Lung (tissue), 12 donors: ENCODE data around the gene GINS3. TPM values are rescaled to one million over a fixed set of nuclear protein-coding genes. Genes with fewer than 3 reads are reported as not detected.

Source experiments
- ATAC-seq: fragments of 200-7000 bp; cut with Tn5 transposase; one replicate; pipeline ENCODE4 v1.9.1; 2020; ENCODE audit warnings: moderate number of reproducible peaks; ENCODE audit not compliant: insufficient read depth, low FRiP score
- DNase-seq, 3 donors: peaks; one replicate each; pipeline ENCODE4 v3.0.0-alpha.2; 2013 to 2017
- H3K27ac ChIP-seq, 2 donors: one replicate each; pipeline ENCODE4 v1.5.1; 2013; ENCODE audit warnings: mild to moderate bottlenecking in 2 of 2, moderate library complexity in 2 of 2, control low read depth in 1 of 2, inconsistent platforms in 1 of 2, low read depth in 1 of 2, low read length in 1 of 2
- H3K27me3 ChIP-seq, 3 donors: one replicate each; pipeline ENCODE4 v1.5.1; 2013; ENCODE audit warnings: low read length in 2 of 3; ENCODE audit not compliant: control insufficient read depth in 3 of 3, insufficient read depth in 3 of 3
- H3K36me3 ChIP-seq, 4 donors: one replicate each; pipeline ENCODE4 v1.5.1; 2013; ENCODE audit warnings: low read length in 4 of 4, mild to moderate bottlenecking in 1 of 4, moderate library complexity in 1 of 4; ENCODE audit not compliant: control insufficient read depth in 4 of 4, insufficient read depth in 4 of 4
- H3K4me1 ChIP-seq, 5 donors: one replicate each; pipeline ENCODE4 v1.5.1; 2013; ENCODE audit warnings: low read length in 5 of 5, mild to moderate bottlenecking in 2 of 5, moderate library complexity in 1 of 5; ENCODE audit not compliant: control insufficient read depth in 5 of 5, insufficient read depth in 5 of 5
- H3K4me3 ChIP-seq: one replicate; pipeline ENCODE4 v1.5.1; 2013; ENCODE audit warnings: mild to moderate bottlenecking, control low read depth, moderate library complexity
- H3K9ac ChIP-seq, 2 donors: one replicate each; pipeline ENCODE4 v1.5.1; 2013; ENCODE audit warnings: low read length in 2 of 2, control low read depth in 1 of 2; ENCODE audit not compliant: insufficient read depth in 1 of 2
- H3K9me3 ChIP-seq, 4 donors: one replicate each; pipeline ENCODE4 v1.5.1; 2013; ENCODE audit warnings: low read length in 3 of 4, mild to moderate bottlenecking in 1 of 4, moderate library complexity in 1 of 4; ENCODE audit not compliant: control insufficient read depth in 4 of 4, insufficient read depth in 3 of 4
- CTCF ChIP-seq: IDR thresholded peaks from 2 replicates; pipeline ENCODE4 v1.5.1; 2012; ENCODE audit warnings: mild to moderate bottlenecking; ENCODE audit errors: control extremely low read depth, extremely low read depth
- WGBS, 2 donors: extraction: QIAGEN DNeasy Blood & Tissue Kit; methylation state at CpG; one replicate each; pipeline ENCODE4 v1.1.7; 2013; 5-methylcytosine and 5-hydroxymethylcytosine counted together
- polyA plus RNA-seq, 2 donors: library from polyadenylated mRNA; stranded (reverse); fragments of 200-250 nt; gene quantifications; one replicate each; pipeline ENCODE4 v1.2.1, GENCODE V29; 2013
- total RNA-seq, 2 donors: library from RNA; depleted of rRNA in 1 of 2; stranded (reverse); fragments of >200 nt in 1 of 2; gene quantifications; one replicate each; pipeline ENCODE4 v1.2.1, GENCODE V29; 2014 to 2021
- donor health status: control.
- donor health status: control.
- donor health status: Bipolar disorder and iron deficiency.
- donor health status: healthy.
- donor health status: DM: yes; HTN: yes; CAD: no.

GINS3 gene
- total and polyA plus RNA-seq, 4 donors = 2.7 to 5.1 (median 3.4) TPM

DNA sequence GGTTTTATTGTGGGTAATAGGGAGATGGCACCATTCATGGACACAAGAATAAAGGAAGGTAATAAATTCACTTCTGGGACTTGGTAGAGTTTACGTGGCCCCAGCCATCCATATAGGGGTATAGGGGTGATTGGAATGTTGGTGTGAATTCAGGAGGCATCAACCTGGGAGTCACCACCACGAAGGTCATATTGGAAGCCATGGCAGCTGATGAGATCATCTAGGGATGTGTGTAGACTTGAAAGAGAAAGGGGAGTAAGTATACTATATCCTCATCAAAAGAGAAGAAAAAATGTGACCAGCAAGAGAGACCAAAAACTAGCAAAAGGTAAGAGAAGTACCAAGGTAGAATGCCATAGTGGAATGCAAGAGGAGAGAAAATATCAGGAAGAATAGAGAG, 26.6 kb upstream of the GINS3 start:
- Histone ChIP-seq H3K27ac (no peak overlapping the region), H3K9me3 (peaks cover 0 to 3% (median 1%) of the 10 kb centered on the region in 4 donors), H3K4me3 (no peak overlapping the region), H3K9ac (no peak overlapping the region), H3K36me3 (no peaks in the 10 kb centered on the region), H3K27me3 (no peaks in the 10 kb centered on the region), H3K4me1 (no peaks in the 10 kb centered on the region)
- 62 to 77% methylated on average over 2 of the region's 2 CpGs for WGBS, 2 donors
- no peak for TF ChIP-seq CTCF
- ATAC-seq (no peak), DNase-seq (no peak)

- Histone ChIP-seq H3K4me3 (no peak overlapping the region), H3K9ac (no peak overlapping the region), H3K36me3 (no peaks in the 10 kb centered on the region), H3K9me3 (peaks cover 0 to 1% (median 0%) of the 10 kb centered on the region in 4 donors), H3K4me1 (no peaks in the 10 kb centered on the region), H3K27ac (no peak overlapping the region), H3K27me3 (peaks cover 0 to under 1% (median 0%) of the 10 kb centered on the region in 3 donors)
- 76 to 78% methylated on average over 5 of the region's 5 CpGs for WGBS, 2 donors
- DNase-seq (no peak), ATAC-seq (no peak)
- TF ChIP-seq CTCF = no peak
These were observed 25.8 kb upstream of the GINS3 start for GRCh38 chr16:58366247-58367031.

GRCh38 chr16:58367252-58367651, 25.0 kb upstream of the GINS3 start:
- no peak overlapping the region for H3K4me3 ChIP-seq
- DNase-seq = no peak
- H3K27ac ChIP-seq = no peak overlapping the region
- WGBS, 2 donors = 90 to 100% methylated on average over 2 of the region's 2 CpGs
- H3K27me3 ChIP-seq = peaks cover 0 to 3% (median 0%) of the 10 kb centered on the region in 3 donors
- H3K9me3 ChIP-seq = peaks cover 0 to 1% (median 0%) of the 10 kb centered on the region in 4 donors
- no peaks in the 10 kb centered on the region for H3K36me3 ChIP-seq
- H3K9ac ChIP-seq = no peak overlapping the region
- ATAC-seq = no peak
- H3K4me1 ChIP-seq = no peaks in the 10 kb centered on the region
- TF ChIP-seq CTCF = no peak
